ENCODE results near the gene CADM1. TPM values are rescaled to one million over a fixed set of nuclear protein-coding genes. Genes with fewer than 3 reads are reported as not detected.

Gene CADM1
- total RNA-seq, 1 experiment from 2014 or later = 0.79 TPM

DNA sequence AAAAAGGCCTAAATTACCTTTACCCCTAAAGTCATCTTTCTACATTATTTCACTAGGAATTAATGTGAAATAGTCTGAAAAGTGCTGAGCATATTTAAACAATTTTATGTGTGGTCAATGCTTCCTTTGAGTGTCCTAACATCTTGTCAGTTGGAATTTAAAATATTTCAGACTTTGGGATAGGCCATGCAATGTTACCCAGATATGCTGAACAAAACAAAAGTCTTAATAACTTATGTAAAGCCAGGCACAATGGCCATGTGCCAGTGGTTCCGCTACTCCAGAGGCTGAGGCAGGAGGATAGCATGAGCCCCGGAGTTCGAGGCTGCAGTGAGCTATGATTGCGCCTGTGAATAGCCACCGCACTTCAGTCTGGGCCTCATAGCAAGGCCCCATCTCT lies 137.4 kb downstream of the CADM1 start:
- TF ChIP-seq EZH2 (IDR thresholded peaks at IDR 0.05) (no peak), CBX3 (IDR thresholded peaks at IDR 0.05; ENCODE audit: low read depth) (no peak), EGR1 (IDR thresholded peaks at IDR 0.05; ENCODE audit: low read depth) (no peak), SRF (IDR thresholded peaks at IDR 0.05; ENCODE audit: low read depth) (no peak), TCF7L2 (IDR thresholded peaks at IDR 0.05; ENCODE audit: borderline replicate concordance, extremely low read depth, insufficient read depth, insufficient read length) (no peak), ZNF274 (IDR thresholded peaks at IDR 0.05; ENCODE audit: low read depth, low read length) (no peak), YY1 (IDR thresholded peaks at IDR 0.05; ENCODE audit: extremely low read depth, insufficient replicate concordance, low read depth, low read length) (no peak), CEBPB (IDR thresholded peaks at IDR 0.05; ENCODE audit: low read depth) (no peak), FOSL1 (IDR thresholded peaks at IDR 0.05; ENCODE audit: low read depth) (no peak), ELF1 (IDR thresholded peaks at IDR 0.05; ENCODE audit: borderline replicate concordance, low read depth) (no peak), ZFX (IDR thresholded peaks at IDR 0.05) (no peak)
- TF ChIP-seq, protein P1, sequence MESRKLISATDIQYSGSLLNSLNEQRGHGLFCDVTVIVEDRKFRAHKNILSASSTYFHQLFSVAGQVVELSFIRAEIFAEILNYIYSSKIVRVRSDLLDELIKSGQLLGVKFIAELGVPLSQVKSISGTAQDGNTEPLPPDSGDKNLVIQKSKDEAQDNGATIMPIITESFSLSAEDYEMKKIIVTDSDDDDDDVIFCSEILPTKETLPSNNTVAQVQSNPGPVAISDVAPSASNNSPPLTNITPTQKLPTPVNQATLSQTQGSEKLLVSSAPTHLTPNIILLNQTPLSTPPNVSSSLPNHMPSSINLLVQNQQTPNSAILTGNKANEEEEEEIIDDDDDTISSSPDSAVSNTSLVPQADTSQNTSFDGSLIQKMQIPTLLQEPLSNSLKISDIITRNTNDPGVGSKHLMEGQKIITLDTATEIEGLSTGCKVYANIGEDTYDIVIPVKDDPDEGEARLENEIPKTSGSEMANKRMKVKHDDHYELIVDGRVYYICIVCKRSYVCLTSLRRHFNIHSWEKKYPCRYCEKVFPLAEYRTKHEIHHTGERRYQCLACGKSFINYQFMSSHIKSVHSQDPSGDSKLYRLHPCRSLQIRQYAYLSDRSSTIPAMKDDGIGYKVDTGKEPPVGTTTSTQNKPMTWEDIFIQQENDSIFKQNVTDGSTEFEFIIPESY (IDR thresholded peaks at IDR 0.05; ENCODE audit: extremely low read depth, insufficient replicate concordance, low read length) = no peak
- TF ChIP-seq, protein P2, sequence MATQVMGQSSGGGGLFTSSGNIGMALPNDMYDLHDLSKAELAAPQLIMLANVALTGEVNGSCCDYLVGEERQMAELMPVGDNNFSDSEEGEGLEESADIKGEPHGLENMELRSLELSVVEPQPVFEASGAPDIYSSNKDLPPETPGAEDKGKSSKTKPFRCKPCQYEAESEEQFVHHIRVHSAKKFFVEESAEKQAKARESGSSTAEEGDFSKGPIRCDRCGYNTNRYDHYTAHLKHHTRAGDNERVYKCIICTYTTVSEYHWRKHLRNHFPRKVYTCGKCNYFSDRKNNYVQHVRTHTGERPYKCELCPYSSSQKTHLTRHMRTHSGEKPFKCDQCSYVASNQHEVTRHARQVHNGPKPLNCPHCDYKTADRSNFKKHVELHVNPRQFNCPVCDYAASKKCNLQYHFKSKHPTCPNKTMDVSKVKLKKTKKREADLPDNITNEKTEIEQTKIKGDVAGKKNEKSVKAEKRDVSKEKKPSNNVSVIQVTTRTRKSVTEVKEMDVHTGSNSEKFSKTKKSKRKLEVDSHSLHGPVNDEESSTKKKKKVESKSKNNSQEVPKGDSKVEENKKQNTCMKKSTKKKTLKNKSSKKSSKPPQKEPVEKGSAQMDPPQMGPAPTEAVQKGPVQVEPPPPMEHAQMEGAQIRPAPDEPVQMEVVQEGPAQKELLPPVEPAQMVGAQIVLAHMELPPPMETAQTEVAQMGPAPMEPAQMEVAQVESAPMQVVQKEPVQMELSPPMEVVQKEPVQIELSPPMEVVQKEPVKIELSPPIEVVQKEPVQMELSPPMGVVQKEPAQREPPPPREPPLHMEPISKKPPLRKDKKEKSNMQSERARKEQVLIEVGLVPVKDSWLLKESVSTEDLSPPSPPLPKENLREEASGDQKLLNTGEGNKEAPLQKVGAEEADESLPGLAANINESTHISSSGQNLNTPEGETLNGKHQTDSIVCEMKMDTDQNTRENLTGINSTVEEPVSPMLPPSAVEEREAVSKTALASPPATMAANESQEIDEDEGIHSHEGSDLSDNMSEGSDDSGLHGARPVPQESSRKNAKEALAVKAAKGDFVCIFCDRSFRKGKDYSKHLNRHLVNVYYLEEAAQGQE (IDR thresholded peaks at IDR 0.05; ENCODE audit: low read depth) = no peak
- TF ChIP-seq, protein P3, sequence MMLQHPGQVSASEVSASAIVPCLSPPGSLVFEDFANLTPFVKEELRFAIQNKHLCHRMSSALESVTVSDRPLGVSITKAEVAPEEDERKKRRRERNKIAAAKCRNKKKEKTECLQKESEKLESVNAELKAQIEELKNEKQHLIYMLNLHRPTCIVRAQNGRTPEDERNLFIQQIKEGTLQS (IDR thresholded peaks at IDR 0.05) = no peak
- TF ChIP-seq, protein P4, sequence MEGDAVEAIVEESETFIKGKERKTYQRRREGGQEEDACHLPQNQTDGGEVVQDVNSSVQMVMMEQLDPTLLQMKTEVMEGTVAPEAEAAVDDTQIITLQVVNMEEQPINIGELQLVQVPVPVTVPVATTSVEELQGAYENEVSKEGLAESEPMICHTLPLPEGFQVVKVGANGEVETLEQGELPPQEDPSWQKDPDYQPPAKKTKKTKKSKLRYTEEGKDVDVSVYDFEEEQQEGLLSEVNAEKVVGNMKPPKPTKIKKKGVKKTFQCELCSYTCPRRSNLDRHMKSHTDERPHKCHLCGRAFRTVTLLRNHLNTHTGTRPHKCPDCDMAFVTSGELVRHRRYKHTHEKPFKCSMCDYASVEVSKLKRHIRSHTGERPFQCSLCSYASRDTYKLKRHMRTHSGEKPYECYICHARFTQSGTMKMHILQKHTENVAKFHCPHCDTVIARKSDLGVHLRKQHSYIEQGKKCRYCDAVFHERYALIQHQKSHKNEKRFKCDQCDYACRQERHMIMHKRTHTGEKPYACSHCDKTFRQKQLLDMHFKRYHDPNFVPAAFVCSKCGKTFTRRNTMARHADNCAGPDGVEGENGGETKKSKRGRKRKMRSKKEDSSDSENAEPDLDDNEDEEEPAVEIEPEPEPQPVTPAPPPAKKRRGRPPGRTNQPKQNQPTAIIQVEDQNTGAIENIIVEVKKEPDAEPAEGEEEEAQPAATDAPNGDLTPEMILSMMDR (IDR thresholded peaks at IDR 0.05 in 2 of 3, conservative IDR thresholded peaks at IDR 0.05 in 1 of 3; ENCODE audit: borderline replicate concordance in 1 of 3, insufficient read depth in 1 of 3, low read depth in 2 of 3, low read length in 2 of 3) = no peak
- no peaks in the 10 kb centered on the region for H3K36me3 ChIP-seq (ENCODE audit: control insufficient read depth in 1 of 2, insufficient read depth in 2 of 2, low read length in 2 of 2)
- ATAC-seq (no peak), DNase-seq (ENCODE audit: low read depth, low spot score) (no peak)
- no peak overlapping the region for H3K4me2 ChIP-seq (ENCODE audit: low read length)
- H3K9me3 ChIP-seq (ENCODE audit: control insufficient read depth in 1 of 2, insufficient read depth in 1 of 2, low read depth in 1 of 2, low read length in 2 of 2) = peaks cover 4 to 17% of the 10 kb centered on the region in 2 experiments; a peak in 2 of 4 replicates
- no peak overlapping the region for H3K9ac ChIP-seq (ENCODE audit: low read length)
- H2AFZ ChIP-seq (ENCODE audit: low read depth, low read length, poor library complexity, severe bottlenecking) = no peak overlapping the region
- H3K9me2 ChIP-seq (ENCODE audit: insufficient read depth) = no peaks in the 10 kb centered on the region
- no peaks in the 10 kb centered on the region for H4K20me1 ChIP-seq (ENCODE audit: insufficient read depth)
- H3K4me3 ChIP-seq (replicated peaks in 1 of 2; ENCODE audit: low read depth in 1 of 2, low read length in 2 of 2) = no peak overlapping the region
- BruUV-seq (replicated peaks) = no TSS peak
- ChIA-PET POLR2A (no interaction called here), RAD21 (ENCODE audit: low non-redundant PET in 1 of 2, low total read pairs in 2 of 2, uncharacterized antibody in 2 of 2, unreplicated experiment in 2 of 2) (no interaction called here), CTCF (no interaction called here)
- no peak overlapping the region for H3K27ac ChIP-seq (ENCODE audit: low read depth, low read length)
- no peaks in the 10 kb centered on the region for H3K27me3 ChIP-seq (ENCODE audit: insufficient read depth, low read length)
- intact Hi-C loops (cut with micrococcal nuclease) = no loop called here
- no peaks in the 10 kb centered on the region for H3K4me1 ChIP-seq (ENCODE audit: control insufficient read depth in 1 of 2, insufficient read depth in 2 of 2, low read length in 2 of 2)
- H3K79me2 ChIP-seq (ENCODE audit: insufficient read depth, low read length) = no peaks in the 10 kb centered on the region

All from HCT116 (cell line).